ENCODE data around the gene ABCF1. TPM values are rescaled to one million over a fixed set of nuclear protein-coding genes. Genes with fewer than 3 reads are reported as not detected.

Gene ABCF1
- polyA plus RNA-seq, 3 donors = 7.5 to 19.8 (median 14.6) TPM

DNA sequence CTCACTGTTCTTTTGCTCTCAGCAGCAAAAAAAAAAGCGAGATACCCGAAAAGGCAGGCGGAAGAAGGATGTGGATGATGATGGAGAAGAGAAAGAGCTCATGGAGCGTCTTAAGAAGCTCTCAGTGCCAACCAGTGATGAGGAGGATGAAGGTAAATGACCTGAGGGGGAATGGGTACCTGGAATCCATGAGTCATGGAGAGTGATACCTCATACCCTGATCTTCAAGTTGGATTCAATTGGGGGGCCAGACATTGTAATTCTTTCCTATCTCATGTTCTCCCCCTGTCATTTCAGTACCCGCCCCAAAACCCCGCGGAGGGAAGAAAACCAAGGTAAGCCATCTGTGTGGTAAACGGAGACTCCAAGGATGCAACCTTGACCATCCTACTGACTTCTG lies 6.8 kb downstream of the ABCF1 start:
- Histone ChIP-seq H3K9ac (ENCODE audit: insufficient read depth, low read length, poor library complexity, severe bottlenecking) (no peak overlapping the region), H3K27ac (ENCODE audit: low read depth in 1 of 2, low read length in 2 of 2) (no peak overlapping the region)

GRCh38 chr6:30583921-30584320 lies 12.7 kb downstream of the ABCF1 start:
- peak overlapping the region in 4 of 7 donors; percentile 5 to 62 (median 52) for H3K27ac Mint-ChIP-seq
- H3K9me3 ChIP-seq (replicated peaks in 1 of 2; ENCODE audit: control insufficient read depth in 1 of 2, insufficient read depth in 1 of 2, low read length in 2 of 2) = no peaks in the 10 kb centered on the region

More for the DNA sequence above, 6.8 kb downstream of the ABCF1 start:
- no peak for TF ChIP-seq CTCF (IDR thresholded peaks at IDR 0.05)
- H3K4me2 ChIP-seq (replicated peaks; ENCODE audit: extremely low read depth, low read length, poor library complexity, severe bottlenecking) = no peak overlapping the region
- H4K20me1 ChIP-seq (ENCODE audit: insufficient read depth, low read length) = peaks cover 46% of the 10 kb centered on the region
- intact Hi-C loops (cut with micrococcal nuclease) = loop anchor here in 1 of 2 donors (5.0 kb wide), 1 partner anchor 34 kb away; no protein-coding TSS in a partner anchor
- no peak overlapping the region for H3K4me3 ChIP-seq (replicated peaks in 1 of 3; ENCODE audit: low read depth in 2 of 3, low read length in 3 of 3)
- DNase-seq = no peak
- H3K36me3 Mint-ChIP-seq = peaks cover 71 to 90% of the 10 kb centered on the region in 2 donors
- H3K4me3 Mint-ChIP-seq = no peak overlapping the region
- H3K27ac Mint-ChIP-seq = no peak overlapping the region
- no peaks in the 10 kb centered on the region for H3K27me3 Mint-ChIP-seq (ENCODE audit: low read depth in 3 of 3)
- H3K36me3 ChIP-seq (replicated peaks in 1 of 2; ENCODE audit: control insufficient read depth in 1 of 2, insufficient read depth in 2 of 2, low read length in 2 of 2) = peaks cover 60 to 89% of the 10 kb centered on the region in 2 donors
- no peaks in the 10 kb centered on the region for H3K9me3 Mint-ChIP-seq
- H3K9me3 ChIP-seq (replicated peaks in 1 of 2; ENCODE audit: control insufficient read depth in 1 of 2, insufficient read depth in 1 of 2, low read length in 2 of 2) = no peaks in the 10 kb centered on the region
- 100% methylated on average over 4 of the region's 8 CpGs for WGBS (ENCODE audit: insufficient coverage)
- H3K79me2 ChIP-seq (ENCODE audit: insufficient read depth, low read length) = peaks cover 42% of the 10 kb centered on the region
- H2AFZ ChIP-seq (ENCODE audit: insufficient read depth, low read depth, low read length, poor library complexity, severe bottlenecking) = no peak overlapping the region
- H3K4me1 ChIP-seq (ENCODE audit: control insufficient read depth in 1 of 2, insufficient read depth in 2 of 2, low read length in 2 of 2) = peaks cover under 1 to 6% of the 10 kb centered on the region in 2 donors
- peaks cover 10% of the 10 kb centered on the region for H3K4me1 Mint-ChIP-seq
- H3K27me3 ChIP-seq (ENCODE audit: control insufficient read depth in 2 of 2, insufficient read depth in 2 of 2, low read length in 2 of 2) = no peaks in the 10 kb centered on the region

More at GRCh38 chr6:30583921-30584320, 12.7 kb downstream of the ABCF1 start:
- no peak overlapping the region for H3K9ac ChIP-seq (ENCODE audit: insufficient read depth, low read length, poor library complexity, severe bottlenecking)
- Mint-ChIP-seq H3K36me3 (peaks cover 85 to 100% of the 10 kb centered on the region in 2 donors), H3K27me3 (ENCODE audit: low read depth in 3 of 3) (peaks cover 0 to 2% (median 2%) of the 10 kb centered on the region in 3 donors), H3K4me1 (no peaks in the 10 kb centered on the region), H3K4me3 (no peak overlapping the region), H3K9me3 (no peaks in the 10 kb centered on the region)
- no peak overlapping the region for H2AFZ ChIP-seq (ENCODE audit: insufficient read depth, low read depth, low read length, poor library complexity, severe bottlenecking)
- no peaks in the 10 kb centered on the region for H3K79me2 ChIP-seq (ENCODE audit: insufficient read depth, low read length)
- no peak overlapping the region for H3K4me2 ChIP-seq (replicated peaks; ENCODE audit: extremely low read depth, low read length, poor library complexity, severe bottlenecking)
- no peaks in the 10 kb centered on the region for H4K20me1 ChIP-seq (ENCODE audit: insufficient read depth, low read length)
- WGBS (ENCODE audit: insufficient coverage) = 95% methylated on average over 5 of the region's 5 CpGs
- intact Hi-C loops (cut with micrococcal nuclease) = no loop called here
- no peaks in the 10 kb centered on the region for H3K27me3 ChIP-seq (ENCODE audit: control insufficient read depth in 2 of 2, insufficient read depth in 2 of 2, low read length in 2 of 2)
- H3K27ac ChIP-seq (ENCODE audit: low read depth in 1 of 2, low read length in 2 of 2) = no peak overlapping the region
- no peak for DNase-seq
- no peak overlapping the region for H3K4me3 ChIP-seq (replicated peaks in 1 of 3; ENCODE audit: low read depth in 2 of 3, low read length in 3 of 3)
- peaks cover 85 to 99% of the 10 kb centered on the region in 2 donors for H3K36me3 ChIP-seq (replicated peaks in 1 of 2; ENCODE audit: control insufficient read depth in 1 of 2, insufficient read depth in 2 of 2, low read length in 2 of 2)
- TF ChIP-seq CTCF (IDR thresholded peaks at IDR 0.05) = no peak
- H3K4me1 ChIP-seq (ENCODE audit: control insufficient read depth in 1 of 2, insufficient read depth in 2 of 2, low read length in 2 of 2) = no peaks in the 10 kb centered on the region

Measured in CD14-positive monocyte (primary cell).